ACHN (cell line): Measurements from ENCODE around the gene PROX2.

Experiments
- DNase-seq: peaks from one replicate; pipeline ENCODE4 v3.0.0-alpha.2; 2015
- in situ Hi-C: cut with HindIII; loops from 2 replicates; pipeline ENCODE4 v1.10.0; 2017; ENCODE audit warnings: low sequenced_read_pairs, low pct_ligation_motif_present, low pct_unique_long_range_greater_than_20kb

PROX2 gene

GRCh38 chr14:74875941-74876913 is at the start of gene PROX2:
PROX2 (minus strand) TSS chr14:74876145; CDS start chr14:74863834, 12,311 bp downstream.
- DNase-seq: no peak

DNA sequence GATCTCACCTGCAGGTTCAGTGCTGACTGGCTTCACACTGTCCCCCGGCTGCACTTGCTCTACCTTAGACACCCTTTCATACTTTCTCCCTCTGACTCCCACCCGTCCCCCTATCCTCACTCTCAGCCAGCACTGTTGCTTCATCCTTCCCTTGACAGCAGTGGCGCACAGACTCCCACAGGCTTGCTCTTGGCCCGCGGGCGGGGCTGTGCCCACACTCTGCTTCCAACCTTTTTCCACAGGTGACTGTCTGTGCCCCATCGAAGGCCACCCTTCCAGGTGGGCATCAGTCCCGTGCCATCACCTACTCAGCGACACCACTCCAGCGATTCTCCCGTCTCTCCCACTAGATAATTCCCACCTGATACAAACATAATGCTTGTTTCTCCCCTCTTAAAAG is 48.1 kb upstream of the PROX2 start:
- in situ Hi-C loops: no loop called here
- DNase-seq: no peak

More at GRCh38 chr14:74875941-74876913, at the start of gene PROX2:
- in situ Hi-C loops: no loop called here

GRCh38 chr14:74922752-74923401 is 46.9 kb upstream of the PROX2 start, which contains the start of gene RPS6KL1:
RPS6KL1 (minus strand) TSS chr14:74923260; CDS start chr14:74921541, 1,719 bp downstream.
- peak; percentile 83 for DNase-seq
- in situ Hi-C loops: no loop called here

DNA sequence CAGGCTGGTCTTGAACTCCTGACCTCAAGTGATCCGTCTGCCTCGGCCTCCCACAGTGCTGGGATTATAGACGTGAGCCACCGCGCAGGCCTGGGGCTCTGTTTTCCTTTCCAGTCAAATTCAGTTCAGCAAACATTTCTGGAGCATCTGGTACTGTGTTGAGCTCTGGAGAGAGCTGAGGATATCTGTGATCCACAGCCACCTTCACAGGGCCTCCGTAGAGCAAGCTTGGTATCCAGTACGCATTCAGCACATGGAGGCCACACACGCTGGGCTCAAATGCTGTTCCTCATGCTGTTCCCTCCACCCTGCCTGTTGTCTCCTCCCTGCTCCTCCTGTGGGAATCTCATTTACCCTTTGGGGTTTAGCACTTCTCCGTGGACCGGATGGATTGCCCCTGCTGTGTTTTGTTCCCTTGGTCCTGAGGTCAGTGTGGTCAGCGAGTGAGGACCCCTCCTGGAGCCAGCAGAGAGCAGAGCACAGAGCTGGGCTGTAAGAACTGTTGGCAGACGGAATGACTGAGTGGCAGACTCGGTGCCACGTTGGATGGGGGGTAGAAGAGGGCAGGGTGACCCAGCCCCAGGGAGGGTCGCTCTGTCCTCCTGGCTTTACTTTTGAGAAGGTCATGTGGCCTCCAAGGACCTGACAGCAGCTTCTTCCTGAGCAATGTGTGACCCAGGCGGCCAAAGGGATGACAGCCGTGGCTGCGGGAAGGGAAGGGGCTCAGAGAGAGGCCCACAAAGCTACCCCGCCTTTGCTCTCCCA is 46.2 kb upstream of the PROX2 start:
- no peak for DNase-seq
- in situ Hi-C loops: no loop called here

DNA sequence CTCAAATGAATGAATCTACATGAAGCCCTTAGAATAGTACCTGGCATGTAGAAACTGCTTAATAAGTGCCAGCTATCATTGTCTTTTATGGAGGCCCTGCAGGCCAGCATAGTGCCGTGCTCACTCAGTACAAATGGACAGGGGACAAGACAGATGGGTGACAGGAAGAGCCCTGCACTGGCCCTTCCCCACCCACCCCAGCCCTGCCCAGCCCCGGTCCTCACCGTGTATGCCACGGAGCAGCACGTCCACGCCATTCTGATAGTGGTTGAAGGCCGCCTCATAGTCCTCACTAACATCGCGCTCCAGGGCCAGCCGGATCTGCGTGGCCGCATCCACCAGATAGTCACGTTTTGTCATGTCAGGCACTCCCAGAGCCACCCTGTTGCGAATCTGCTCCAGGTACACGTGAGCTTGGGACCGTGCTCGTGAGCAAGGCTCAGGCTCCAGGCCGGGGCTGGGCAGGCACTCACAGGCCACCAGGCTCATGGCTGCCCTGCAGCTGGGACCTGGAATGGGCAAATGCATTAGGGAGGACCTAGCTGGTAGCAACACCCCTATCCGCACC is 45.2 kb upstream of the PROX2 start:
- in situ Hi-C loops: no loop called here
- no peak for DNase-seq

GRCh38 chr14:74920281-74920680 is 44.3 kb upstream of the PROX2 start:
- DNase-seq: no peak
- in situ Hi-C loops: no loop called here

- in situ Hi-C loops: no loop called here
- no peak for DNase-seq
These were observed 43.6 kb upstream of the PROX2 start for GRCh38 chr14:74919421-74920165.

DNA sequence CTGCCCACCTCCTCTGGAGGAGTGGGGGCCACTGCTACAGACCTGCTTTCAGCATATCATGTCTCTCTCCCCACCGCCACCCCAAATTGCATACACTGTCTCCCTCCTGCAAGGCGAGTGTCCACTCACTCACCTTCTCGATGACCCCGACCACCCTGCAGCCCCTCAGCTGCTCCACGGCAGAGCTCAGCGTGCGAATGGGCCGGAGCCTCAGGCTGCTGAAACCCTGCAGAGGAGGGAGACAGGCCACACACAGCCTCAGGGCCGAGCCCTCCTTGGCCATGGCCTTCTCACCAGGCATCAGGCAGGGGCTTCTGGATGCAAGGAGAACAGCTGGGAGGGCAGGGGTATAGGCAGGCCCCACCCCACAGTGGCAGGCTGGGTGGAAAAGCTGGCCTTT is 42.4 kb upstream of the PROX2 start:
- DNase-seq: no peak
- in situ Hi-C loops: no loop called here

DNA sequence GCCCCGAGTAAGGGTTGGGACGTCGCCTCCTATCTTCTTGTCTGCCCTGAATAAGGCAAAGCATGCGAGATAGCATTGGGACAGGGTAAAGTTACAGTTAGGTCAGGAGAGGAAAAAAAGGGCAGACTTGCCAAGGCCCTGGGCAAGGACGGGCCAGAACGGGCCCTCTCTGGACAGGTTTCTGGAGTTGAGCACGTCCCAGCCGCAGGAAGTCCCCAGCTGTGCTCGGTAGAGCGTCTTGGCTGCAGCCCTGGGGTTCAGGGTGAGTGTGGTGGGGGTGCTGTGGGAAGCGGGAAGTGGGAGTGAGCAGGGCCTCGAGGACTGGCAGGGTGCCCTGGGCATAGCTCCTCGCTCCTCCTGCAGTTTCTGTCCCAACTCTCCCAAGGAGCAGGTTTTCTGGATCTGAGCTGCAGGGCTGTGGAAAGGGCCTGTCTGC is 41.7 kb upstream of the PROX2 start:
- DNase-seq: no peak
- in situ Hi-C loops: no loop called here

DNA sequence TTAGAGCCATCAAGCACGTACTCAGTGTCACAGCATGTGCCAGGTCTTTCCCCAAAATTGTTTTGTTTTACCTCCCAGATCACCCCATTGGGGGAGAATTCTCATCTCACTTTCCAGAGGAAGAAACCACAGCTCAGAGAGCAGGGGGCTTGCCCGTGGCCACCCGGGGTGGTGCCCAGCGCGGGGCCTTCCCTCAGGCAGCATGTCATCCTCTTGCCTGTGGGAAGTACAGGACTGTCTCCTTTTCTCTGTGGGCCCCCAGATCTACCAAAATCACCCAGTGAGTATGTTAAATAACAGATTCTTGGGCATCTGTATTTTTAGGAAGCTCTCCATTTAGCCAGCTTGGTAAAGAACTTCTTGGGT is 41.2 kb upstream of the PROX2 start:
- in situ Hi-C loops: no loop called here
- DNase-seq: no peak

DNA sequence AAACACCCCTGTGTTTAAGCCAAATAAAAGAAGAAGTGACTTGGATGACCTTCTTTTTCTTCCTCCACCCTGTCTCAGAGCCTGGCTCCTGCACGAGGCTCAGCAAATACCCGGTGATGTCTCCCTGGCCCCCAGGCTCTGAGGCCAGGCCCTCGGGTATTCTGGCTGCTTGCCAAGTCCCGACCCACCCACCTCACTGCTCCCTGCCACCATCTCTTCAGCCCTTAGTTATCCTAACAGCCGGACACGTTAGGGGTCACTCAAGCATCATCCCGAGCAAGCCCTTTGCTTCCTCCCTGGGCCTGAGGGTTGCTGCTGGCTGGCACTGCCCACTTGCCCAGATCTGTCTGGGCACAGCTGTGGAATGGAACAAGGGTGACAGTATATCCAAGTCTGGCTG is 39.9 kb upstream of the PROX2 start:
- in situ Hi-C loops: no loop called here

GRCh38 chr14:74915426-74915825 is 39.5 kb upstream of the PROX2 start:
- in situ Hi-C loops: no loop called here
- no peak for DNase-seq

More for the DNA sequence above, 39.9 kb upstream of the PROX2 start:
- no peak for DNase-seq

- peak; percentile 57 for DNase-seq
- in situ Hi-C loops: no loop called here
These were observed 38.1 kb upstream of the PROX2 start for GRCh38 chr14:74913986-74914573.

DNA sequence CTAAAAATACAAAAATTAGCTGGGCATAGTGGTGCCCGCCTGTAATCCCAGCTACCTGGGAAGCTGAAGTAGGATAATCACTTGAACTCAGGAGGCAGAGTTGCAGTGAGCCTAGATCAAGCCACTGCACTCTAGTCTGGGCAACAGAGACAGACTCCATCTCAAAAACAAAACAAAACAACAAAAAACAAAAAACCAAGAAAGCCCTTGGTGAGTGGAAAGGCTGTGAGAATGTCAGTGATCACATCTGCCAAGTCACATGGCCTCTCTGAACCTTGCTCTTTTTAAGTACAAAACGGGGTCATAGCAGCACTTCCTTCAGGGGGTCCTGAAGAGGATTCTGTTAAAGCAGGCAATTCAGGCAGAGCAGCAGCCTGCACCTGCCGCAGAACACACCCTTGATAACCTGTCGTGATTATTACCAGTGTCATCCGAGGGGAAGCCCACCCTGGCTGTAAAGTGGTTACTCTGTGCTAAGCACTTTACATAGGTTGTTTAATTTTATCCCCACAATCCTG is 37.5 kb upstream of the PROX2 start:
- DNase-seq: no peak
- in situ Hi-C loops: no loop called here

GRCh38 chr14:74912801-74913200 is 36.9 kb upstream of the PROX2 start:
- in situ Hi-C loops: no loop called here
- no peak for DNase-seq

GRCh38 chr14:74912111-74912510 is 36.2 kb upstream of the PROX2 start:
- in situ Hi-C loops: no loop called here
- DNase-seq: no peak

DNA sequence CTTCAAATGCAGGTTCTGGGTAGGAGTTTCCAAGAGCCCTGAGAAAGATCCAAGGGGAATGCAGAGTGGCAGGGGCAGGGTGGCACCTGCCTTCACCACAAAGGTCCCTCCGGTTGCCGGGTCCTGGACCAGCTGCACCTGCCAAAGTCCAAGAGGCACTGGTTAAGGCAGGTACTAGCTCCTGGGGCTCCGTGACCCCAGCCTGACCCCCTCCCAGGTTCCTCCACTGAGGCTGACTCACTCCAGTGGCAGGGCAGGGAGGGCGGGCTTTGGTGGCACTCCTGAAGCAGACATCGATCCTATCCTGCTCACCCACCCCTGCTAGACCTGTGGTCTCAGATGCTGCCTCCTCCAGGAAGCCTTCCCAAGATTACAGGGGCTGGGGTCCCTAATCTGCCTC is 35.8 kb upstream of the PROX2 start:
- DNase-seq: no peak
- in situ Hi-C loops: no loop called here
